CD4-positive, CD25-positive, alpha-beta regulatory T cell (primary cell): ENCODE data around the gene NRP2. TPM values are rescaled to one million over a fixed set of nuclear protein-coding genes. Genes with fewer than 3 reads are reported as not detected.

Source experiments
- ATAC-seq, 2 donors: fragments of 150-1000 bp; cut with Tn5 transposase; one replicate each; pipeline ENCODE4 v1.10.0; 2021; ENCODE audit warnings: low read depth in 2 of 2, moderate number of reproducible peaks in 2 of 2, moderate library complexity in 1 of 2
- DNase-seq, 3 donors: peaks; one replicate each; pipeline versions ENCODE4 v3.0.0 to v3.0.0-alpha.2; 2012 to 2022; ENCODE audit warnings: mixed read lengths in 1 of 3
- H3K27ac ChIP-seq: one replicate; pipeline ENCODE4 v1.7.0; 2013; ENCODE audit warnings: mild to moderate bottlenecking, low read length; ENCODE audit not compliant: insufficient read depth, poor library complexity, severe bottlenecking
- H3K27me3 ChIP-seq: one replicate; pipeline ENCODE4 v1.7.0; 2013; ENCODE audit warnings: low read length; ENCODE audit not compliant: control insufficient read depth, insufficient read depth
- H3K36me3 ChIP-seq: one replicate; pipeline ENCODE4 v1.7.0; 2013; ENCODE audit warnings: mild to moderate bottlenecking, low read length, moderate library complexity; ENCODE audit not compliant: control insufficient read depth, insufficient read depth
- H3K4me1 ChIP-seq: 2 replicates; pipeline ENCODE4 v1.7.0; 2013; ENCODE audit warnings: mild to moderate bottlenecking, low read length; ENCODE audit not compliant: insufficient read depth, control insufficient read depth, poor library complexity, severe bottlenecking
- H3K4me3 ChIP-seq: one replicate; pipeline ENCODE4 v1.7.0; 2013; ENCODE audit warnings: low read depth, mild to moderate bottlenecking, low read length, moderate library complexity
- H3K9me3 ChIP-seq, 2 experiments: 1 replicate in 1 of 2; 2 replicates in 1 of 2; pipeline ENCODE4 v1.7.0; 2013; ENCODE audit warnings: low read length in 2 of 2, mild to moderate bottlenecking in 1 of 2, moderate library complexity in 1 of 2; ENCODE audit not compliant: control insufficient read depth in 2 of 2
- H3K27ac Mint-ChIP-seq, 3 donors: one replicate each; pipeline ENCODE4 v1.8.0; 2020 to 2022; ENCODE audit warnings: mild to moderate bottlenecking in 3 of 3, mixed read lengths in 3 of 3, moderate library complexity in 2 of 3
- H3K27me3 Mint-ChIP-seq: one replicate; pipeline ENCODE4 v1.8.0; 2022; ENCODE audit warnings: mild to moderate bottlenecking, mixed read lengths
- H3K36me3 Mint-ChIP-seq: one replicate; pipeline ENCODE4 v1.8.0; 2020; ENCODE audit warnings: mixed read lengths
- H3K4me1 Mint-ChIP-seq, 4 donors: one replicate each; pipeline ENCODE4 v1.8.0; 2020 to 2022; ENCODE audit warnings: mixed read lengths in 4 of 4, mild to moderate bottlenecking in 1 of 4
- H3K4me3 Mint-ChIP-seq, 4 donors: one replicate each; pipeline ENCODE4 v1.8.0; 2020 to 2022; ENCODE audit warnings: mild to moderate bottlenecking in 4 of 4, mixed read lengths in 4 of 4, moderate library complexity in 3 of 4
- H3K9me3 Mint-ChIP-seq, 7 donors: one replicate each; pipeline ENCODE4 v1.8.0; 2020 to 2022; ENCODE audit warnings: mixed read lengths in 7 of 7, mild to moderate bottlenecking in 3 of 7, moderate library complexity in 2 of 7
- polyA plus RNA-seq, 4 donors: library from polyadenylated mRNA; unstranded; fragments of 300-500 nt; fragmentation: Illumina TruSeq; gene quantifications; one replicate each; pipeline ENCODE4 v1.2.3, GENCODE V29; 2021
- total RNA-seq: library from RNA; stranded (reverse); gene quantifications from one replicate; pipeline ENCODE4 v1.2.3, GENCODE V29; 2022

The NRP2 gene, protein sequence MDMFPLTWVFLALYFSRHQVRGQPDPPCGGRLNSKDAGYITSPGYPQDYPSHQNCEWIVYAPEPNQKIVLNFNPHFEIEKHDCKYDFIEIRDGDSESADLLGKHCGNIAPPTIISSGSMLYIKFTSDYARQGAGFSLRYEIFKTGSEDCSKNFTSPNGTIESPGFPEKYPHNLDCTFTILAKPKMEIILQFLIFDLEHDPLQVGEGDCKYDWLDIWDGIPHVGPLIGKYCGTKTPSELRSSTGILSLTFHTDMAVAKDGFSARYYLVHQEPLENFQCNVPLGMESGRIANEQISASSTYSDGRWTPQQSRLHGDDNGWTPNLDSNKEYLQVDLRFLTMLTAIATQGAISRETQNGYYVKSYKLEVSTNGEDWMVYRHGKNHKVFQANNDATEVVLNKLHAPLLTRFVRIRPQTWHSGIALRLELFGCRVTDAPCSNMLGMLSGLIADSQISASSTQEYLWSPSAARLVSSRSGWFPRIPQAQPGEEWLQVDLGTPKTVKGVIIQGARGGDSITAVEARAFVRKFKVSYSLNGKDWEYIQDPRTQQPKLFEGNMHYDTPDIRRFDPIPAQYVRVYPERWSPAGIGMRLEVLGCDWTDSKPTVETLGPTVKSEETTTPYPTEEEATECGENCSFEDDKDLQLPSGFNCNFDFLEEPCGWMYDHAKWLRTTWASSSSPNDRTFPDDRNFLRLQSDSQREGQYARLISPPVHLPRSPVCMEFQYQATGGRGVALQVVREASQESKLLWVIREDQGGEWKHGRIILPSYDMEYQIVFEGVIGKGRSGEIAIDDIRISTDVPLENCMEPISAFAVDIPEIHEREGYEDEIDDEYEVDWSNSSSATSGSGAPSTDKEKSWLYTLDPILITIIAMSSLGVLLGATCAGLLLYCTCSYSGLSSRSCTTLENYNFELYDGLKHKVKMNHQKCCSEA
- not detected for total RNA-seq
- polyA plus RNA-seq = under 1 TPM in 1 of 4 donors, not detected in 3; 0.64 TPM

DNA sequence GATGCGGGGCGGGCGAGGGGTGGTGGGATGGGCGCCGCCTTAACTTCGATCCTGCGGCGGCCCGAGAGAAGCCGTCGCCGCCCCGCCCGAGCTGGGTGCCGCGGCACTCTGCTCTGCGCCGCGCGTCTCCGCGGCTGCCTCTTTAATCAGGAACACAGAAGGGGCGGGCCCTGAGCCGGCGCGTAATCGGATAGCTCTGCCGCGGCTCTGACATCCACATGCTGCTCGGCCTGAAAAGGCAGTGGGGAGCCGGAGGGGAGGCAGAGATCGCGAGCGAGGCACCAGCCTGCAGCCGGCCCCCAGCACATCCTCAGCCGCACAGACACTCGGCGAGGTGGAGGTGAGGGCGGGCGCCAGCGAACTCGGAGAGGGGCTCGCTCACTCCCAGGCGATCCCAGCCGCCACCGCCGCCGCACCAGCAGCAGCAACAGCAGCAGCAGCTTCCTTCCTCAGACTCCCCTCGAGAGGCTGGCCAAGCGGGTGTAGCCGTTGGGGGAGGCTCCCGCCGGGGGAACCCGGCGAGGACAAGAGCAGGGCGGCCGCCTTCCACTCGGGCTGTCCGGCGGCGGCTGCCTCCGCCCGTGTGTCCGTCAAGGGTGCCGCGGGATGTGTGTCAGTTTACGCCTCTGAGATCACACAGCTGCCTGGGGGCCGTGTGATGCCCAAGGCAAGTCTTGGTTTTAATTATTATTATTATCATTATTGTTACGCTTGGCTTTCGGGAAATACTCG, at the start of gene NRP2:
TSS of gene NRP2 (plus strand) at position 263 of the 732 bp plus-strand sequence. CDS start 790 bp downstream, outside the sequence.
- Mint-ChIP-seq H3K4me3 (peak within 1 kb of the TSS; percentile 32 to 75 (median 64)), H3K27ac (peak within 1 kb of the TSS in 1 of 3 donors; percentile 37), H3K36me3 (no peaks in the 10 kb centered on the region), H3K27me3 (peaks cover 86% of the 10 kb centered on the region), H3K4me1 (peaks cover 0 to 35% (median 7%) of the 10 kb centered on the region in 4 donors), H3K9me3 (peaks cover 0 to 3% (median 0%) of the 10 kb centered on the region in 7 donors)
- peaks cover 29% of the 10 kb centered on the region for H3K27me3 ChIP-seq
- H3K9me3 ChIP-seq = no peaks in the 10 kb centered on the region
- no peak within 1 kb of the TSS for H3K27ac ChIP-seq
- H3K36me3 ChIP-seq = no peaks in the 10 kb centered on the region
- H3K4me1 ChIP-seq = peaks cover 7% of the 10 kb centered on the region
- ATAC-seq (peak; percentile 58 to 63), DNase-seq (peak in 2 of 3 donors; percentile 26 to 64)
- no peak within 1 kb of the TSS for H3K4me3 ChIP-seq

DNA sequence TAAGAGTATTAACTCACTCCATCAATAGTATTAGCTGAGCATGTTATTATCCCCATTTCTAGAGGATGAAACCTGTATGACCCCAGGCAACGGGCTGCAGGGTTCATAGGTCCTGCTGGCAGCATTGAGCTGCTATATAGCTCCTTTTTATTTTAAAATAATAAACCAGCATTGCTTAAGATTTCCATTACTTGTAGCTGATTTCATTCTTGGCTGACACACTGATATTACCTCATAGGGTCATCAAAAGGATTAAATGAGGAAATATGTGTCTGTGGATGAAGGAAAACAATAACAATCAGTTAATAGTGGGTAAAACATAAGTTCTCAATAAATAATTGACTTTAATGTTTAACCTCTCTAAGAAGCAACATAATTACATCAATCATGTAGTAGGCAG, 48.3 kb upstream of the NRP2 start:
- no peaks in the 10 kb centered on the region for H3K9me3 Mint-ChIP-seq
- DNase-seq (no peak), ATAC-seq (no peak)
- no peaks in the 10 kb centered on the region for H3K36me3 Mint-ChIP-seq
- Histone ChIP-seq H3K9me3 (no peaks in the 10 kb centered on the region), H3K4me3 (no peak overlapping the region), H3K27ac (no peak overlapping the region), H3K36me3 (no peaks in the 10 kb centered on the region), H3K27me3 (no peaks in the 10 kb centered on the region), H3K4me1 (no peaks in the 10 kb centered on the region)
- peaks cover 5% of the 10 kb centered on the region for H3K27me3 Mint-ChIP-seq
- no peaks in the 10 kb centered on the region for H3K4me1 Mint-ChIP-seq
- no peak overlapping the region for H3K4me3 Mint-ChIP-seq
- no peak overlapping the region for H3K27ac Mint-ChIP-seq

DNA sequence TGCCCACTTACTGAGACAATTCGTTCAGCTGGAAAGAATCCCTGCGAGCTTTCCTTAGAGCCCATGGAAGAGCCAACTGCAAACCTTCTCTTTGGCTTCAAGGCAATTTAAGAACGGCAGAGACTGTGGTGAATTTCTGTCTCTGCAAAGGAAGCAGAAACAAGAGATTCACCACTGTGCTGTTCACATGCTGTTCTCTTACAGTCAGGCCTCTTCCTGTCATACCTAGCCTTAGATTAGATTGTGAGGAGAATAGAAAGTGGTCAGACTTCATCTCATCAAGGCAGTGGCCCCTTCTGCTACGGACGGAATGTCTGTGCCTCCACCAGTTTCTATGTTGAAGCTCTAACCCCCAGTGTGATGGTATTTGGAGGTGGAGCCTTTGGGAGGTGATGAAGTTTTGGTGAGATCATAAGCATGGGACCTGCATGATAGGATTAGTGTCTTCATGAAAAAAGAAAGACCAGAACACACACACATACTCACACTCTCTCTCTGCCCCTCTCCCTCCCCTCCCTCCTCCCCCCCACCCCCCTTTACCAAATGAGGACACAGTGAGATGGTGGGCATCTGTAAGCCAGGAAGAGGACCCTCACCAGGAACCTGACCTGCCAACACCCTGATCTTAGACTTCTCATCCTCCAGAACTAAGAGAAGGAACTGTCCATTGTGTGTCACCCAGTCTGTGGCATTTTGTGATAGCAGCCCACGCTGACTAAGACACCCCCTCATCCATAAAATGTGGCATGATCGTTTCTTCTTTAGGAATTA, 45.6 kb upstream of the NRP2 start:
- Mint-ChIP-seq H3K27me3 (peaks cover 6% of the 10 kb centered on the region), H3K9me3 (peaks cover 0 to 1% (median 0%) of the 10 kb centered on the region in 7 donors), H3K27ac (no peak overlapping the region), H3K4me1 (no peaks in the 10 kb centered on the region), H3K36me3 (no peaks in the 10 kb centered on the region), H3K4me3 (no peak overlapping the region)
- no peak overlapping the region for H3K4me3 ChIP-seq
- H3K4me1 ChIP-seq = no peaks in the 10 kb centered on the region
- peak in 1 of 3 donors; percentile 6 for DNase-seq
- H3K9me3 ChIP-seq = no peaks in the 10 kb centered on the region
- no peak for ATAC-seq
- no peaks in the 10 kb centered on the region for H3K36me3 ChIP-seq
- peaks cover 2% of the 10 kb centered on the region for H3K27me3 ChIP-seq
- no peak overlapping the region for H3K27ac ChIP-seq

DNA sequence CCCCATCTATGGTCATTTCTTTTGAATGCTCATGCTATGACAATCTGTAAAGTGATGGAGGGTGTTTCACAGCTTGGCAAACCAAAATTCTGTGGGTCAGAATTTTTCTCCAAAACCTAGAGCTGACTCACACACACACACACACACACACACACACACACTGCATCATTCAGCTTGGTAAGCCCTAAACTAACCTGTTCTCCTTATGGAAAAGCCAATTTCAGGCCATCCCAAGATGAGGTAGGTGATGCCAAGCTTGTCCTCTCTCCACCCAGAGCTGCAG, 45.0 kb upstream of the NRP2 start:
- Histone ChIP-seq H3K36me3 (no peaks in the 10 kb centered on the region), H3K4me1 (no peaks in the 10 kb centered on the region), H3K4me3 (no peak overlapping the region), H3K9me3 (no peaks in the 10 kb centered on the region), H3K27me3 (peaks cover 2% of the 10 kb centered on the region), H3K27ac (no peak overlapping the region)
- Mint-ChIP-seq H3K4me1 (no peaks in the 10 kb centered on the region), H3K9me3 (peaks cover 0 to 1% (median 0%) of the 10 kb centered on the region in 7 donors), H3K4me3 (no peak overlapping the region), H3K36me3 (no peaks in the 10 kb centered on the region), H3K27ac (no peak overlapping the region), H3K27me3 (peaks cover 6% of the 10 kb centered on the region)
- DNase-seq (no peak), ATAC-seq (no peak)

DNA sequence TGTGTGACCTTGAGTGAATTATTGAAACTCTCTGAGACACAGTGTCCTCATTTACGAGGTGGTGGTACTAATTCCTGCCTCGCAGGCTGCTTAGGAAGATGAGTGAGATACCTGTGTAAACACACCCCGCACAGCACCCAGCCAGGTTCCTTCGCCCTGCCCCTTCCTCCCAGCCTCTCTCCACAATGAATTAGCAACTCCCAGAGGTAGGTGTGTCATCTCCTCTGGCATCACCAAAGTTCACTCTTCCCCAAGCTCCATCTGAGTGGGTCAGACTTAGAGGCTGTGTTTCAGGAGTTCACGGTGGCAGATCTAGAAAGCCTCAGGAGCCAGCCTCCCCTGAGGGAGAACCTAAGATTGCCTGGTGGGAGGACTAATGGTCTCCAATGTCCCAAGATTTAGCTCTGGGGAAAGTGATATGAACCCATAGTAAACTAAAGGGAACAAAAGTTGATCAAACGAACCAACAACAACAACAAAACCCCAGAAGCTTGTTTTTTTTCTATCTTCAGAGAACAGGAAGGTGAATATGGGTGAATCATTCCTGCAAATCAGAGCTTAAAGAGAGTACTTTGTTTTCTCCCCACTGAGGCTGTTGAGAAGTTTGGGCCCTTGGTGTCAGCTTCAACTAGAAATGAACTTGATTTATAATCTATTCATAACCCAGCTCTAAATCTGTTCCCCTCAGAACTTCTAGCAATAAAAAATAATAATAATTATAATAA, 44.4 kb upstream of the NRP2 start:
- H3K36me3 Mint-ChIP-seq = no peaks in the 10 kb centered on the region
- Histone ChIP-seq H3K27me3 (peaks cover 2% of the 10 kb centered on the region), H3K9me3 (no peaks in the 10 kb centered on the region), H3K4me1 (no peaks in the 10 kb centered on the region), H3K36me3 (no peaks in the 10 kb centered on the region), H3K27ac (no peak overlapping the region), H3K4me3 (no peak overlapping the region)
- peaks cover 0 to 1% (median 0%) of the 10 kb centered on the region in 7 donors for H3K9me3 Mint-ChIP-seq
- no peaks in the 10 kb centered on the region for H3K4me1 Mint-ChIP-seq
- DNase-seq (no peak), ATAC-seq (no peak)
- peaks cover 6% of the 10 kb centered on the region for H3K27me3 Mint-ChIP-seq
- no peak overlapping the region for H3K4me3 Mint-ChIP-seq
- no peak overlapping the region for H3K27ac Mint-ChIP-seq

DNA sequence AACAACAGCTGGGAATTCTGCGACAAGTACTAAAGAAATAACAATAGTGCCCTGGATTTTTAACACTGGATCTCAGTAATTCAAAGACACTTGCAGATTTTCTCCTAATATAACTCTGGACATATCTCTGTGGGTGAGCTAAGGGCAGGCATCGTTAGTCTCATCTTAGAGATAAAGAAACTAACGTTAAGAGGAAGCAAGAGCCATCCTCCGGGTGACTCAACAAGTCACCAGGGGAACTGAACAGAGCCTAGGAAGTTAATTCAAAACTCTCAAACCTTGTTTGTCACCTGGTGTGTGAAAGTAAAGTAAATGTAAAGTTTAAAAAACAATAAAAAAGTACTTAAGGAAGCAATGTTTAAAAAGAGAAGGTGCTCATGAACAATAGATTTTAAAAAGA, 41.6 kb upstream of the NRP2 start:
- Mint-ChIP-seq H3K9me3 (peaks cover 0 to 1% (median 0%) of the 10 kb centered on the region in 7 donors), H3K36me3 (no peaks in the 10 kb centered on the region), H3K27ac (no peak overlapping the region), H3K4me1 (no peaks in the 10 kb centered on the region), H3K27me3 (peaks cover 6% of the 10 kb centered on the region), H3K4me3 (no peak overlapping the region)
- H3K27me3 ChIP-seq = peaks cover 2% of the 10 kb centered on the region
- DNase-seq (no peak), ATAC-seq (no peak)
- H3K4me1 ChIP-seq = no peaks in the 10 kb centered on the region
- H3K4me3 ChIP-seq = no peak overlapping the region
- H3K27ac ChIP-seq = no peak overlapping the region
- H3K36me3 ChIP-seq = no peaks in the 10 kb centered on the region
- no peaks in the 10 kb centered on the region for H3K9me3 ChIP-seq
